ENCODE measurements around the gene CSNK1G2.

- TF ChIP-seq PATZ1 (CRISPR knock-in tag; IDR thresholded peaks at IDR 0.05; ENCODE audit: borderline replicate concordance) (no peak), ZNF70 (CRISPR knock-in tag; IDR thresholded peaks at IDR 0.05) (no peak), PPARA (CRISPR knock-in tag; IDR thresholded peaks at IDR 0.05; ENCODE audit: borderline replicate concordance) (no peak), ZFP3 (CRISPR knock-in tag; IDR thresholded peaks at IDR 0.05) (no peak), ZNF8 (CRISPR knock-in tag; IDR thresholded peaks at IDR 0.05) (no peak)
Observed at GRCh38 chr19:1981253-1981652, 40.3 kb downstream of the CSNK1G2 start.

All from SK-N-SH treated with all-trans-retinoic acid at 6 μM for 48 hours (cell line).